SH-SY5Y (cell line): ENCODE results near the gene OCA2.

Experiments
- GATA2 ChIP-seq: IDR thresholded peaks from 2 replicates; pipeline ENCODE4 v1.6.1; 2011; ENCODE audit warnings: mild to moderate bottlenecking, low read depth, low read length
- GATA3 ChIP-seq: IDR thresholded peaks from 2 replicates; pipeline ENCODE4 v1.6.1; 2011; ENCODE audit warnings: low read depth, mild to moderate bottlenecking, low read length, moderate library complexity

DNA sequence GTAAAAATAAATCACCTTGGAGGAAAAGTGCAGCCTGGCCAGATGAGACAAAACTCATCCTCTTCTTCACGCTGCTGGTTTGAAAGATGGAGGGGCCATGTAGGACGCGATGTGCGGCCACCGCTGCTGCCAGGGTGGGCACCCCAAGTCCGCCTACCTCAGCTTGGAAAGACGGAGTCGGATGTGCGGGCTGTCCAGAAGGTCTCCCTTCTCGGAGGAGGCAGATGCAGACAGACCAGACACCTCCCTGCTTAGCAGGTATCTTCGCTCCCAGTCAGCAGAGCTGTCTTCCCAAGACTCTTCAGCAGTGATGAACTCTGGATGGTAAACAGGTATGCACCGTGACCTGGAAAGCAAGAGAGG lies 71.4 kb downstream of the OCA2 start:
- TF ChIP-seq GATA3 = no peak
- TF ChIP-seq GATA2 = no peak
